Coronary artery (tissue), 2 donors: ENCODE data around the gene ROR1.

Source experiments
- DNase-seq: peaks from one replicate; pipeline ENCODE4 v3.0.0-alpha.2; 2017; ENCODE audit warnings: low spot score
- H3K27ac ChIP-seq, 2 donors: fragments of 200-600 bp; sonication (generic); one replicate each; pipeline ENCODE4 v1.5.1; 2016 to 2019
- H3K4me3 ChIP-seq: fragments of 200-600 bp; sonication (generic); 2 replicates; pipeline ENCODE4 v1.5.1; 2016; ENCODE audit warnings: mild to moderate bottlenecking, moderate library complexity
- CTCF ChIP-seq: fragments of 200-600 bp; sonication (generic); IDR thresholded peaks from one replicate; pipeline ENCODE4 v1.5.1; 2019; ENCODE audit warnings: antibody characterized with exemption

ROR1 gene

GRCh38 chr1:63747445-63747844 lies 26.4 kb upstream of the ROR1 start:
- Histone ChIP-seq H3K27ac (no peak overlapping the region), H3K4me3 (no peak overlapping the region)
- DNase-seq = no peak
- no peak for TF ChIP-seq CTCF

DNA sequence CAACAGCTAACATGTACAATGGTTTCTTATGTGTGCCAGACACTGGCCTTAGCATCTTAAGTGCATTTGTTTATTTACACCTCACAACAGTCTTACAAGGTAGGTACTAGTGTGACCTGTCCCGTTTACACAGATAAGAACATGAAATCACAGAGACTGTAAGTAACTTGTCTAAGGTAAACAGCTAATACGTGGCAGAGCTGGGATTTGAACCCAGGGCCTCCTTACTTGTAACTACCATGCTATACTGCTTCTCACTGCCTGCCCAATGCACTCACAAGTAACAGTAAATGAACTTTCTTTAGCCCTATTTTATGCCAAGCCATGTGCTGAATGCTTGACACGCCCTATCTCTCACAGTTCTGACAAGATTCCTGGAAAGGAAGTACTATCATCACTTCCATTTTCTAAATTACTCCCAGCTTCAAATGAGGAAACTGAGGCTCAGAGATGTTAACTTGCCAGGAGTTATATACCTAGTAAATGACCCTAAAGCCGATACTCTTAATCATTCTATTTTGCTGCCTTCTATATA lies 25.7 kb upstream of the ROR1 start:
- Histone ChIP-seq H3K4me3 (no peak overlapping the region), H3K27ac (no peak overlapping the region)
- DNase-seq = no peak
- TF ChIP-seq CTCF = no peak

- DNase-seq = no peak
- no peak for TF ChIP-seq CTCF
Observed at GRCh38 chr1:63748641-63749040, 25.2 kb upstream of the ROR1 start.

DNA sequence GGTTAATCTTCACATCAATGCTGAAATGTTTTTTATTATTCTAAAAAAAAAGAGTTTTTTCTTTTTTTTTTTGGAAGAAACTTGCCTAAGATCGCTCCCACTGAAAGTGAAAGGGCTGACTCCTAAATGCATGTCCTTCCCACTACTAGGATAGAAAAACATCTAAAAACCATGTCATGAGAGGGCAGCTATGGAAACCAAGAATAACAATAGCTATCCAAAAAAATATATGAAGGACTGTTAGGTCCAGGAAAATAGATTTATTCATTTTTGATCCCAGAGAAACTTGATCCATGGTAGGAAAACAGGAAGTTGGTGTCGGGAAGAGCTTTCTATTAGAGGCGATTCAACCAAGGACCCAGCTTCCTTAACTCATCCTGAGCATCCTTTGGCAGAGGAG lies 23.1 kb upstream of the ROR1 start:
- no peak overlapping the region for H3K27ac ChIP-seq
- H3K4me3 ChIP-seq = peak overlapping the region; percentile 1
- TF ChIP-seq CTCF = no peak
- DNase-seq = no peak

More at GRCh38 chr1:63748641-63749040, 25.2 kb upstream of the ROR1 start:
- no peak overlapping the region for H3K27ac ChIP-seq
- H3K4me3 ChIP-seq = no peak overlapping the region

DNA sequence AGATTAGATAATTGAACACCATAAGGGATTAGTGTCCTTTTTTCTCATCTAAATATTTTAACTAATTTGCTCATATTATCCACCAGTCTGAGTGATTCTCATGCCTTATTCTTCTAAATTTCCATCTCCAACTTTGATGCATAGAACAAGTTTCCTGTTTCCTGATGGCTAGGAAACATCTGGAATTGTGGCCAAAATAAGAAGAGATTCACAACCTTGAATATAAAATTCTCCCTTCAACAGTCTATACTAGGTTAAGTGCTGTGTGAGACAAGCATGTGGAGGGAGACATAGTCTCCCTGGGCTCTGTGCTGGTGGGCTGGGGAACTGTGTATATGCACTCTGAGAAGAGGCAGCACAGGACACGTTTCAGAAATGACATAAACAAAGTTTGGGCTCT lies 21.6 kb upstream of the ROR1 start:
- no peak for TF ChIP-seq CTCF
- DNase-seq = no peak

DNA sequence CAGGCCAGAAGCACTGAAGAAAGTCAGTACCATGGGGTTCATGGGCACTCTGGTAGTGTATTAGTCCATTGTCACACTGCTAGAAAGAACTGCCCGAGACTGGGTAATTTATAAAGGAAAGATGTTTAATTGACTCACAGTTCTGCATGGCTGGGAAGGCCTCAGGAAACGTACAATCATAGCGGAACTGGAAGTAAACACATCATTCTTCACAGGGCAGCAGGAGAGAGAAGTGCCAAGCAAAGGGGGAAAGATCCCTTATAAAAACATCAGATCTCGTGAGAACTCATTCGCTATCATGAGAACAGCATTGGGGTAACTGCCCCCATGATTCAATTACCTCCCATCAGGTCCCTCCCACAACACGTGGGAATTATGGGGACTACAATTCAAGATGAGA lies 20.2 kb upstream of the ROR1 start:
- TF ChIP-seq CTCF = no peak
- DNase-seq = no peak
- Histone ChIP-seq H3K4me3 (no peak overlapping the region), H3K27ac (no peak overlapping the region)

More for the DNA sequence above, 21.6 kb upstream of the ROR1 start:
- Histone ChIP-seq H3K4me3 (no peak overlapping the region), H3K27ac (no peak overlapping the region)

- no peak overlapping the region for H3K4me3 ChIP-seq
- no peak for DNase-seq
- no peak overlapping the region for H3K27ac ChIP-seq
- no peak for TF ChIP-seq CTCF
Observed at GRCh38 chr1:63756839-63757238, 17.0 kb upstream of the ROR1 start.
